ELR (cell line): Measurements from ENCODE around the gene PDZK1.
"Not testable (repeated sequence)": the region's sequence is repeated elsewhere in the genome, so short reads cannot be mapped to it uniquely, and the experiment has no call there.

Experiments
- DNase-seq: peaks from one replicate; pipeline ENCODE4 v3.0.0-alpha.2; 2015; ENCODE audit warnings: low read depth

The PDZK1 gene

GRCh38 chr1:145710291-145711027 lies 3.3 kb upstream of the PDZK1 start:
- DNase-seq, result no peak

- DNase-seq, result peak; percentile 72
Observed at GRCh38 chr1:145708063-145708462, 895 bp upstream of the PDZK1 start.

DNA sequence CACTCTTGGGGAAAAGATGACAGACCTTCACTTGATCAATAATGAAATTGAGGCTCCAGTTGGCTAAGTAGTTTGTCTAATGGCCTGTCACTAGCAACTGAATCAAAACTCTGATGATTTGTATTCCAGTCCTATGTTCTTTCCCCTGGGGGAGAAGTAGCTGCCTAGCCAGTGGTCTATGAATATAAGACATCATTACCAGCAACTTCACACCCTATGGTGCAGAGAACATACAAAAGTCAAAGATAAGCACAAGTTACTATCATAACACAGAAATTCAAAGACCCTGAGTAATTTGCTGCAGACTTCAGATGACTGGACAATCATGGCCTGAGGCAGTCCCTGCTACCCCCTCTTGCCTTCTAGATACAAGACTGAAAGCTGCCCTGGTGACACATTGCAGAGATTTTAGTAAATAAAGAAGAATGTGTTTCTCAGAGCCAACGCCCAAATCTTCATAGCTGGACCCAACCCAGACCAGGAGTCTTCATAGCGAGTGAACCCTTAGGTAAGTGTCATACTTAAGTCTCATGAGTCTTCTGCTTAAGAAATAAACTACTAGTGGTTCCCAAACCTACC lies 993 bp downstream of the PDZK1 start:
- peak; percentile 98 for DNase-seq

- DNase-seq, result no peak
Observed at GRCh38 chr1:145705622-145706021, 1.5 kb downstream of the PDZK1 start.

- DNase-seq, result no peak
Observed at GRCh38 chr1:145702826-145703225, 4.3 kb downstream of the PDZK1 start.

DNA sequence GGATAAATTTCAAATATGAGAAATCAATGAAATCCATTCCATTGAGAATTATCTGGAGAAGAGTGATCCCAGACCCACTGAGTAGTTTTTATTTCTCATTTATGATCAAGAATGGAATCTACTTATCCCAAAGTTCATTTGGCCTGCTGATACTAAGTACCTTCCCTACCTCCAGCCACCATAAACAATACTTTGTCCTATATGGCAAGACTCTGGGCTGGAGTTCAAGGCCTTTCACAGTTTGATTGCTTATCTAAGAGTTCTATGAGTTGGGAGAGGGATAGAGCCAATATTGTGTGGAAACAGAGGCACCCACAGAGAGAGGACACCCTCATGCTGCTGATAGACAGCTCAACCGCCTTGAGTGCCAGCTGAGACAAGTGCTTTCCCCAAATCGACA lies 5.1 kb downstream of the PDZK1 start:
- no peak for DNase-seq

GRCh38 chr1:145701306-145701862 lies 5.8 kb downstream of the PDZK1 start:
- DNase-seq, result no peak

DNA sequence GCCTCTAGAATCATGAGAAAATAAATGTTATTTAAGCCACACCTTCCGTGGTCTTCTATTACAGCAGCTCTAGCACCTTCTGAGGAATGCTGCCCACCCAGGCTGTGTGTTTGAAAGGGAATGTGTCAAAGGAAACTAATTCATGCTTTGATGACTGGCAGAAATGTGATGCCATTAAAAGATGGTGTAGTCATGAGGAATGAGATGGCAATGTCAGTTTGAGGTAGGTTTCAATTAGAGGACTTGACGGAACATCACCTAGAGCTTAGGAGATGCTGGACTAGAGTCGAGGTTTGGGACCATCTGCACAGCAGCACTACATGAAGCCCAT lies 10.6 kb downstream of the PDZK1 start:
- no peak for DNase-seq

DNA sequence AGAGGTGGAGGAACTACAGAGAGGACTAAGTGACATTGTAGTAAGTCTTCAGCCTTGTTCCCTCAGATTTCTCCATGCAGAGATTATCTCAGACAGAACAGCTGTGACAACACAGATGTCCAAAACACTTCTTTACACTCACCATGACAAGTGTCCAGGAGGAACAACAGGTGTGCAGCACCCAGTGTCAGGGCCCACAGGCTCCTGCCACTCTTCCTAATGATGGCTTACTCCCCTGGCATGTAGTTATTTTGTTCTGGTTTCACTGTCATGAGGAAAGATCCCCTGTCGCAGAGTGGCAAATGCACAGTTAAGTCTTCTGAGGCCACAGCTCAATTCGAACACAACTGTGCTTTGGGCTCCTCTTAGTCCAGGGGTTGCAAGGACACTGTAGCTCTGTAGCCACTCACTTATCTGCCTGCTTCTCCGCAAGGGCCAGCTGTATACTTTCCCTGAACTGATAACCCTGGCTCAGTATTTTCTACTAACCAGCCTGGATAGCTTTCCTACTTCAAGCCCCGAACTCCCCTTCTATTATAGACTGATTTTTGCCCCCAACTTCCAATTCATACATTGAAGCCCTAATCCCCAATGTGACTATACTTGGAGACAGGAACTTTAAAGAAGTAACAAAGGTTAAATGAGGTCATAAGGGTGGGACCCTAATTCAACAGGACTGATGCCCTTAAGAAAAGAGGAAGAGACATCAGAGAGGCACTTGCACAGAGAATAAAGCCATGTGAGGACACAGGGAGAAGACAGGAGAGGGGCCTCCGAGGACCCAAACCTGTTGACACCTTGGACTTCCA lies 11.1 kb downstream of the PDZK1 start:
- DNase-seq, result no peak

DNA sequence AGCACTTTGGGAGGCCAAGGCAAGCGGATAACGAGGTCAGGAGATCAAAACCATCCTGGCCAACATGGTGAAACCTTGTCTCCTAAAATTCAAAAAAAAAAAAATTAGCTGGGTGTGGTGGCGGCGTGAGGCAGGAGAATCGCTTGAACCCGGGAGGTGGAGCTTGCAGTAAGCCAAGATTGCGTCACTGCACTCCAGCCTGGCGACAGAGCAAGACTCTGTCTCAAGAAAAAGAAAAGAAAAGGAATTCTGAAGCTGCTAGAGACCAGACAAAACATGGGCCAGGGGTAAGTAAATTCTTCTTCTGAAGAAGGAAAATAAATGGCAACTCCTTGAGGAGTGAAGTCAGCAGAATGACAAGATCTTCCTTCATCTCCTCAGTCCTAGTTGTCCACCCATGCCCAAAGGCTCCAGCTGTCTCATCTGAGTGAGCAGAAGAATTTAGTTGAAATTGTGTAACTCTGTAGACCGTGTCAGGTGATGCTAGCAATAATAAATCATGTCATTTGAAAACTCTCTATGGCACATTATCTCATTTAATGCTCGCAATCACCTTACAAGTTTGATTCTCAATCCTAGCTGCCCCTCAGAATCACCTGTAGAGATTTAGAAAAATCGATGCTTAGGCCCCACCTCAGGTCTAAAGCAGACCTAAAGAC lies 14.3 kb downstream of the PDZK1 start:
- DNase-seq, result no peak

DNA sequence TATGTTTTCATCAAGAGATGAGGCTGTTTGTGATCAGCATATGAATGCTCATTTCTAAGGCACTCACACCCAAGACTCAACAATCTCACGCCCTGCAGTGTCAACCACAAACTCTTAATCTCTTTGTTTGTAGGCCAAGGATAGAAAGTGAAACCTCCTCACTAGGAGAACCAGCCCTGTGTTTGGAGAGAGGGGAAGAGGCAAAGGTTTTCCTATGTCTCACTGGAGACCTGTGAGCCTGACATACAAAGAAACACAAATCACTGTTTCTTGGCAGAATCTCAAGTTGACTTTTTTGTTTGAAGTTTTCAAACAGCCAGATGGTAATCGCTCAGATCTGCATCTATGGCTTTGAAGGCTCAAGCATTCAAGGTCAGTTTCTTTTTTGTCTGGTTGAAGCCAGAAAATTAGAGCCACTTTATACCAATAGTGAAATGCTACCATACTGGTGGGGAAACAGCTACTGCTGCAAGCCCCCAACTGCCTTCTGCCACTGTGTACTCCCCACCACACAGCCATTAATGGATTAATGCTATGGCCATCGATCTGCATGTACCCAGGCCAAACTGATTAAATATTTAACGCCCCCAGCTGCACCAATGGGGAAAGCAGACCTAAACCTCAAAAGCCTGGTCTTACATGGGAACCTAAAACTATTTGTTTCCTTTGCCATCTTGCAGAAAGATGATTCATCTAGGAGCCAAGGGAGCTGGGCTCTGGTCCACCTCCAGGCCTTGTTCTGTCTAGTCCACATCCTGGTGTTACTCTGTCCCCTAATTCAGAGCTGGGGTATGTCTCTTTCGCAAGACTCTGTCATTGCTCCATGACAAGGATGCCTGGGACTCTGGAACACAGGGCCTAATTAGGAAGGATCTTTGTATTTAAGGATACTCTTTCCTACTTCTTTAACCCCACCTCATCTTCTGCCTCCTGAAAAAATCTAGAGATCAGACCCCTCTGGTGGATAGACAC lies 16.3 kb downstream of the PDZK1 start:
- peak; percentile 45 for DNase-seq

GRCh38 chr1:145689922-145690321 lies 17.2 kb downstream of the PDZK1 start:
- no peak for DNase-seq

GRCh38 chr1:145688924-145689323 lies 18.2 kb downstream of the PDZK1 start:
- no peak for DNase-seq

DNA sequence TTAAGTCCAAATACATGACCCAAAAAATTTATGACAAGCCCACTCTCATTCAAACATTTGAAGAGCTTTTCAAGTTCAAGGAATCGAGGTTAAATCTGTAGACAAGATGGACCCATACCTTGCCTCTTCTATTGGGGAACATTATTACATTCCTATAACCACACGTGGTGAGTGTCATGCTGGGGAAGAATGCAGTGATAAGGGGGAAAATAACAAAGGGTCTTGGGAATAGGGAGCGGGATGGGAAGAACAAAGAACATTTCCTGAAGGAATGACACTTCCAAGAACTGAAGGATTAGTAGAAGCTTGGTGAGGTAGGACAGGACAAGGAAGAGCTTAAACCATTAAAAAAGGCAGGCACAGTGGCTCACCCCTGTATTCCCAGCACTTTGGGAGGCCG lies 18.8 kb downstream of the PDZK1 start:
- DNase-seq, result no peak

DNA sequence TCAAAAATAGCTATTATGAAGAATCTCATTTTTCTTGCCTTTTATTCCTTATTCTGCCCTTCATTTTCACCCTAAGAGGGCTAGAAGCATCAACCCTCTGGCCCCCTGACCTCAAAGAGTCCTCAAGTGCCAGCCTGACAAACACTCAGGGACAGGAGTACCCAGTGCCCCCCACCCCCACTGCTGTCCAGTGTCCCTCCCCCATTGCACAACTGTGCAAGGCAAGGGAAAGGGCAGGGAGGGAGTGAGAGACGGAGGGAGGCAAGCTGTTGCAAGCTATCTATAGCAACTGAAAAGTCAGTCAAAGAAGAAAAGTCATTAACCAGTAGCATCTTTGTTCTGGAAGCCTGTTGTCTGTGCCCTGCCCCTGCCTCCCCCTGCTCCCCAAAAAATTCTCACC lies 21.1 kb downstream of the PDZK1 start:
- DNase-seq, result not testable (repeated sequence)

DNA sequence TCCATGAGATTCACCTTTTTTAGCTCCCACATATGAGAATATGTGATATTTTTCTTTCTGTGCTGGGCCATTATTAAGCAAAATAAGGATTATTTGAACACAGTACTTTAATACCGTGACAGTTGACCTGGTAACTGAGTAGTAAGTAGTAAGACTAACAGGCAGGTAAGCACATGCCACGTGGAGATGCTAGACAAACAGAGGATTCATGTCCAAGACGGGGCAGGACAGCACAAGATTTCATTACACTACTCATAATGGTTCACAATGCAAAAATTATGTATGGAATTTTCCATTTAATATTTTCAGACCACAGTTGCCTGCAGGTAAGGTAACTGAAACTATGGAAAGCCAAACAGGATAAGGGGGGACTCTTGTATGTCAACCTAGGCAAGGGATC lies 22.3 kb downstream of the PDZK1 start:
- DNase-seq, result not testable (repeated sequence)

- not testable (repeated sequence) for DNase-seq
Observed at GRCh38 chr1:145673217-145673616, 34.0 kb downstream of the PDZK1 start.

DNA sequence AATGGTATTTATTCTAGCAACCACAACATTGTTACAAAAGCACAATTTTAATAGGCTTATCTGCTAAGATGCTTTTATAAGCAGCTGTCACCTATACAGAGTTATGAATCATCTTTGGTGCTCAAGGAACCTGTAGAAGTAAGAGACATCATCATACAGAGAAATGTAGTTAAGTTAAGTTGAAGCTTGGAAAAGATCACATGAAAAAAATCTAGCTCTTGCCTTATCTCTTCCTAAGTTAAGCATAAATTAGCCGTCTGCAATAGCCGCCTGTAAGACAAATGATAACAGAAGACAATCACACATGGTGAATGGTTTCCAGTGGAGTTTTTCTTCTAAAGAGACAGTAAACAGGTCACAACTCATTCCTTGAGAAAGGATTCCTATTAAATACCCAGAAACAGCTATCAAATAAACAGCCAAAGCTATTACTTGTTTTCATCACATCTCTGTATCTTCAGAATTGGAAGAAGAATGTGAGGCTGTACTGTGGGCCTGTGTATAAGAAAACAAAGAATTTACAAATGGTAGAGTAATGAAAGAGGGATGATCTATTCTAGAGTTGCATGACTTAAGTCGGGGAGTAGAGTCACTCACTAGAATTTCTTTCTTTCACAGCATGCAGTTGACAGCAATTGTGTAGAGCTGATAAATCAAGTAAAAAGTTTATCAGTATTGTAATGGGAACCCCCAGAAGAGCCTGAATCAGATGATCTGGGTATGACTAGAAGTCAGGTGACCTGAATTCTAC lies 36.0 kb downstream of the PDZK1 start:
- not testable (repeated sequence) for DNase-seq

DNA sequence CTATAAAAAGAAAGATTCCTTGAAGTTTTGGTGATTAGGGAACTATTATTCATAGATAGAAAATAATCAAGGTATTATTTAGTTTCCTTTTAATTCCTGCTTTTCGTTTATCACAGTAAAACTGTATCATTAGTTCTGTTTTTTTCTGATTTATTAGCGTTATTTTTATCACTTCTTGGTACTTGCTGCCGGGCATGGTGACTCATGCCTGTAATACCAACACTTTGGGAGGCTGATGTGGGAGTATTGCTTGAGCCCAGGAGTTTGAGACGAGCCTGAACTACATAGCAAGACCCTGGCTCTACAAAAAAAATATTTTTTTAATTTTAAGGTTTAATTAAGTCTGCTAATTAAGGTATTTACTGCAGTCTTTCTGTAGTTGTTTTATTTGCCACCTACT lies 42.2 kb downstream of the PDZK1 start:
- peak; percentile 11 for DNase-seq

DNA sequence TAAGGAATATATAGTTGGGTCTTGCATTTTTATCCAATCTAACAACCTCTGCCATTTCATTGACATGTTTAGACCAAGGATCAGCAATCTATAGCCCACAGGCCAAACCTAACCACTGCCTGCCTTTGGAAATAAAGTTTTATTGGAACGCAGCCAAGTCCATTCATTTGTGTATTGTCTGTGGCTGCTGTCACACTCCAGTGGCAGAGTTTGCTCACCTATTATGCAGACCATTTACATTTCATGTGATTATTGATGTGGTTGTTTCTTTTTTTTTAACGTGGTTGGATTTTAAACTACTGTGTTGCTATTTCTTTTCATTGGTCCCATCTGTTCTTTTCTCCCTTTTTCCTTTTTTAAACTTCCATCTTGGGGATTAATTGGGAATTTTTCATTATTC lies 44.7 kb downstream of the PDZK1 start:
- not testable (repeated sequence) for DNase-seq
